CD4-positive, CD25-positive, alpha-beta regulatory T cell (primary cell): ENCODE data around the gene DIO2. TPM values are rescaled to one million over a fixed set of nuclear protein-coding genes. Genes with fewer than 3 reads are reported as not detected.

Experiments used
- ATAC-seq, 2 donors: fragments of 150-1000 bp; cut with Tn5 transposase; one replicate each; pipeline ENCODE4 v1.10.0; 2021; ENCODE audit warnings: low read depth in 2 of 2, moderate number of reproducible peaks in 2 of 2, moderate library complexity in 1 of 2
- DNase-seq, 3 donors: peaks; one replicate each; pipeline versions ENCODE4 v3.0.0 to v3.0.0-alpha.2; 2012 to 2022; ENCODE audit warnings: mixed read lengths in 1 of 3
- H3K27ac ChIP-seq: one replicate; pipeline ENCODE4 v1.7.0; 2013; ENCODE audit warnings: mild to moderate bottlenecking, low read length; ENCODE audit not compliant: insufficient read depth, poor library complexity, severe bottlenecking
- H3K27me3 ChIP-seq: one replicate; pipeline ENCODE4 v1.7.0; 2013; ENCODE audit warnings: low read length; ENCODE audit not compliant: control insufficient read depth, insufficient read depth
- H3K36me3 ChIP-seq: one replicate; pipeline ENCODE4 v1.7.0; 2013; ENCODE audit warnings: mild to moderate bottlenecking, low read length, moderate library complexity; ENCODE audit not compliant: control insufficient read depth, insufficient read depth
- H3K4me1 ChIP-seq: 2 replicates; pipeline ENCODE4 v1.7.0; 2013; ENCODE audit warnings: mild to moderate bottlenecking, low read length; ENCODE audit not compliant: insufficient read depth, control insufficient read depth, poor library complexity, severe bottlenecking
- H3K4me3 ChIP-seq: one replicate; pipeline ENCODE4 v1.7.0; 2013; ENCODE audit warnings: low read depth, mild to moderate bottlenecking, low read length, moderate library complexity
- H3K9me3 ChIP-seq, 2 experiments: 1 replicate in 1 of 2; 2 replicates in 1 of 2; pipeline ENCODE4 v1.7.0; 2013; ENCODE audit warnings: low read length in 2 of 2, mild to moderate bottlenecking in 1 of 2, moderate library complexity in 1 of 2; ENCODE audit not compliant: control insufficient read depth in 2 of 2
- H3K27ac Mint-ChIP-seq, 3 donors: one replicate each; pipeline ENCODE4 v1.8.0; 2020 to 2022; ENCODE audit warnings: mild to moderate bottlenecking in 3 of 3, mixed read lengths in 3 of 3, moderate library complexity in 2 of 3
- H3K27me3 Mint-ChIP-seq: one replicate; pipeline ENCODE4 v1.8.0; 2022; ENCODE audit warnings: mild to moderate bottlenecking, mixed read lengths
- H3K36me3 Mint-ChIP-seq: one replicate; pipeline ENCODE4 v1.8.0; 2020; ENCODE audit warnings: mixed read lengths
- H3K4me1 Mint-ChIP-seq, 4 donors: one replicate each; pipeline ENCODE4 v1.8.0; 2020 to 2022; ENCODE audit warnings: mixed read lengths in 4 of 4, mild to moderate bottlenecking in 1 of 4
- H3K4me3 Mint-ChIP-seq, 4 donors: one replicate each; pipeline ENCODE4 v1.8.0; 2020 to 2022; ENCODE audit warnings: mild to moderate bottlenecking in 4 of 4, mixed read lengths in 4 of 4, moderate library complexity in 3 of 4
- H3K9me3 Mint-ChIP-seq, 7 donors: one replicate each; pipeline ENCODE4 v1.8.0; 2020 to 2022; ENCODE audit warnings: mixed read lengths in 7 of 7, mild to moderate bottlenecking in 3 of 7, moderate library complexity in 2 of 7
- polyA plus RNA-seq, 4 donors: library from polyadenylated mRNA; unstranded; fragments of 300-500 nt; fragmentation: Illumina TruSeq; gene quantifications; one replicate each; pipeline ENCODE4 v1.2.3, GENCODE V29; 2021
- total RNA-seq: library from RNA; stranded (reverse); gene quantifications from one replicate; pipeline ENCODE4 v1.2.3, GENCODE V29; 2022

Gene DIO2
- not detected for total RNA-seq
- not detected for polyA plus RNA-seq

DNA sequence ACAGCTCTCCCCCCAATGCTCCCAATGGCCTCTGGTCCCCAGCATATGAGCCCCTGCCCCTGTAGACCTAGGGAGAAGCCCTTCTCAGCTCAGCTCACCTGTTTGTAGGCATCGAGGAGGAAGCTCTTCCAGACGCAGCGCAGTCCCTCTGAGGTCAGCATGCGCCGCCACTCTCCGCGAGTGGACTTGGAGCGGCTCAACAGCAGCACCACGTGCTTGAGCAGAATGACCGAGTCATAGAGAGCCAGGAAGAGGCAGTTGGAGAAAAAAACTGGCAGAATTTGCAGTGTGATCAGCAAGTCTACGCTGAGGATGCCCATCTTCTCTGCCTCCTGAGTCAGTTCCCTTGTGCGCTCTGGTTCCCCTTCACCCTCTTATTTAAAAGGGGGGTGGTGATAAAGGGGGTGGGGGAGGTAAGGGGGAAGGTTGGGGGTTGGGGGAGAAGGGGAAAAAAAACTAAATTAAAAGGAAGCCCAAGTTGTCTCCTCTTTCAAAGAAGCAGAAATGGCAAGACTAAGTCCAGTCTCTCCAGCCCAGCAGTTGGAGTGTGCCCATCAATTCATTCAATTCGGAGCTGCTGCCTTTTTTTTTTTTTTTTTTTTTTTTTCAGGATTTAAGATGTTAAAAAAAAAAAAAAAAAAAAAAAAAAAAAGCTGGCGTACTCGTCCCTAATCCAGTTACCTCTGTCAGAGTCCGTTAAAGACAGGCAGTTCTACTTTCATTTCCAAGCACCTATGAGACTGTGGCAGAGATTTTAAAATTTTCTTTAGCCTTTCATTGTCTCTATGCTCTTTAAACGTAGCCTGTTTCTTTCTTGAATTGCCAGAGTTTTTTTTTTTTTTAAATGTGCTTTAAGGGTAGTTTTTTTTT, at the start of gene DIO2:
Gene DIO2 (minus strand): TSS at position 352 of the 870 bp plus-strand sequence. CDS start 32 bp downstream, at position 320.
- H3K36me3 ChIP-seq, result no peaks in the 10 kb centered on the region
- H3K9me3 ChIP-seq, result no peaks in the 10 kb centered on the region
- Mint-ChIP-seq H3K27ac (peak within 1 kb of the TSS in 1 of 3 donors; percentile 26), H3K4me1 (no peaks in the 10 kb centered on the region), H3K9me3 (peaks cover 0 to 4% (median 0%) of the 10 kb centered on the region in 7 donors), H3K4me3 (no peak within 1 kb of the TSS), H3K27me3 (peaks cover 10% of the 10 kb centered on the region), H3K36me3 (no peaks in the 10 kb centered on the region)
- no peak within 1 kb of the TSS for H3K27ac ChIP-seq
- H3K4me3 ChIP-seq, result no peak within 1 kb of the TSS
- ATAC-seq (no peak), DNase-seq (no peak)
- no peaks in the 10 kb centered on the region for H3K27me3 ChIP-seq
- no peaks in the 10 kb centered on the region for H3K4me1 ChIP-seq

DNA sequence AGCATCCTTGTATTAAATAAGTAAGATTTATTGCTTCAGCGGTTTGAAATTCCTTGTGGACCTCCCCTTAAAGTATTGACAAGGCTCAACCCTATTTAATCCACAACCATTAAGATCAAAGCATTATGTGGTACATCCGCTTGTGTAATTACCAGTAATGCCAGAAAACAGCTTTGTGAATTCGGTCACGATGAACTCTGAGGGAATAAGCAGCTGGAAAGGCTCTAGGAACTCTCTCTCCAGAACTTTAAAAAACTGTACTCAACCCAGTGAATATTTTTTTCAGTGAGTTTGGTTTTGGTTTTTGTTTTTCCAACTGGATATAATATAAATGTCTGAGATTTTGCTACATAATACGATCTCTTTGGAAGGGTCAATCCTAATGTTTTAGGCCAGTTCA, 49.3 kb upstream of the DIO2 start:
- Mint-ChIP-seq H3K27ac (no peak overlapping the region), H3K36me3 (no peaks in the 10 kb centered on the region), H3K9me3 (peaks cover 0 to 10% (median 4%) of the 10 kb centered on the region in 7 donors), H3K27me3 (no peaks in the 10 kb centered on the region), H3K4me3 (no peak overlapping the region), H3K4me1 (no peaks in the 10 kb centered on the region)
- Histone ChIP-seq H3K4me1 (no peaks in the 10 kb centered on the region), H3K4me3 (no peak overlapping the region), H3K27ac (no peak overlapping the region), H3K27me3 (no peaks in the 10 kb centered on the region), H3K36me3 (no peaks in the 10 kb centered on the region), H3K9me3 (peaks cover 0 to 3% of the 10 kb centered on the region in 2 experiments)
- ATAC-seq (no peak), DNase-seq (no peak)

DNA sequence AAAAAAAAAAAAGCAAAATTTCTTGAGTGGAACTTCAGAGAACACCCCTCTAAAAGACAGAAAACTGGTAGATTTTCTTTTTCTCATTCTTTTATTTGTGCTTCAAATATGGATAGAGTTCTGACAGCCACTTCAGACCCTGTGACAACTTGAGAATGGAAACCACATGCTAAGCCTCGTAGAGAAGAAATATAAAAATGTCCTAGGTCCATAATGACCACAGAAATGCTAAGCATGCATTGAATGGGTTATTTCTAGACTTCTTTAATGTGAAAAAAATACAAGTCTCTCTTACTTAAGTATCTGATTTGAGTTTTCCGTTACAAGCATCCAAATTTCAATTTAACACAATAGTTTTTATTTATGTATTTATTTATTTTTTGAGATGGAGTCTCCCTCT, 28.3 kb upstream of the DIO2 start:
- Mint-ChIP-seq H3K36me3 (no peaks in the 10 kb centered on the region), H3K4me3 (no peak overlapping the region), H3K27ac (no peak overlapping the region), H3K9me3 (peaks cover 0 to 33% (median 4%) of the 10 kb centered on the region in 7 donors), H3K4me1 (no peaks in the 10 kb centered on the region), H3K27me3 (no peaks in the 10 kb centered on the region)
- no peaks in the 10 kb centered on the region for H3K36me3 ChIP-seq
- H3K27me3 ChIP-seq, result no peaks in the 10 kb centered on the region
- H3K27ac ChIP-seq, result no peak overlapping the region
- H3K9me3 ChIP-seq, result no peaks in the 10 kb centered on the region
- ATAC-seq, result no peak
- DNase-seq, result no peak
- H3K4me3 ChIP-seq, result no peak overlapping the region
- H3K4me1 ChIP-seq, result no peaks in the 10 kb centered on the region

DNA sequence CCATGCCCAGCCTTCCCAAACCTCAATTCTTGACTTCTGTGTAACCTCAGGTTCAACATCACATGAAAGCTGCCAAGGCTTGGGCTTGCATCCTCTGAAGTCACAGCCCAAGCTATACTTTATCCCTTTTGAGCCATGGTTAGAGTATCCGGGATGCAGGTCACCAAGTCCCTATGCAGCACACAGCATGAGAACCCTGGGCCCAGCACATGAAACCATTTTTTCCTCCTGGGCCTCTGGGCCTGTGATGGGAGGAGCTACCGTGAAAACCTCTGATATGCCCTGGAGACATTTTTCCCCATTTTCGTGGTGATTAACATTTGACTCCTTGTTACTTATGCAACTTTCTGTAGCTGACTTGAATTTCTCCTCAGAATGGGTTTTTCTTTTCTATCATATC, 25.8 kb upstream of the DIO2 start:
- Histone ChIP-seq H3K9me3 (no peaks in the 10 kb centered on the region), H3K27me3 (no peaks in the 10 kb centered on the region), H3K36me3 (no peaks in the 10 kb centered on the region), H3K4me3 (no peak overlapping the region), H3K27ac (no peak overlapping the region), H3K4me1 (no peaks in the 10 kb centered on the region)
- Mint-ChIP-seq H3K27me3 (no peaks in the 10 kb centered on the region), H3K4me3 (no peak overlapping the region), H3K27ac (no peak overlapping the region), H3K4me1 (no peaks in the 10 kb centered on the region), H3K36me3 (no peaks in the 10 kb centered on the region), H3K9me3 (peaks cover 0 to 35% (median 4%) of the 10 kb centered on the region in 7 donors)
- no peak for DNase-seq
- ATAC-seq, result no peak

DNA sequence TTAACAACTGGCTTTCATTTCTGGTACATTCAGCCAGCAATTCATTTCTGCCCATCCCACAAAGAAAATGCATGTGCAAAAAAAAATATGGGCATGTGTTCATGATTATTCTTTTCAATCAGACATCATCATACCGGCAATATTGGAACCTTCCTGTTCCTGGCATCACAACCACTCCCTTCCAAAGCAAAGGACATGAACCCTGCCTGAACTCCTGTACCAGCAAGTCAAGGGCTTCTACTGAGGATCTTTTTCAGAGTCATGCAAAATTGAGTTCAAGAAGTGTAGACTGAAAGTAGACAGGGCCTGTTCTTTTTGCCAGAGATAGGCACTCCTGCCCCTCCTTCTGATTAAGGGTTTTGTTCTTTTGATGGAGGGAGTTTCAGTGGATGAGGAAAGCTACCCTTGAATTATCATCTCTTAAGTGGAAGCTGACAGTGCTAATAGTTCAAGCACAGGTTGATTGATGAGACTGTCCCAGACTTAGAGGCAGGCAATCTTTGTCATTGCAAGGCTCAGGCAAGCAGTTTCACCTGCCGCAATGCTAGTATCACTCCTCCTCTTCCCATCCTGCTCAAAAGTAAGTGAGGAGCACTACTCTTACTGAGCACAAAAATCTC, 22.3 kb upstream of the DIO2 start:
- DNase-seq, result no peak
- H3K4me3 Mint-ChIP-seq, result no peak overlapping the region
- no peak overlapping the region for H3K27ac Mint-ChIP-seq
- H3K27ac ChIP-seq, result no peak overlapping the region
- H3K4me1 ChIP-seq, result no peaks in the 10 kb centered on the region
- H3K4me3 ChIP-seq, result no peak overlapping the region
- no peaks in the 10 kb centered on the region for H3K4me1 Mint-ChIP-seq
- ATAC-seq, result no peak
- no peaks in the 10 kb centered on the region for H3K36me3 ChIP-seq
- no peaks in the 10 kb centered on the region for H3K9me3 ChIP-seq
- H3K36me3 Mint-ChIP-seq, result no peaks in the 10 kb centered on the region
- no peaks in the 10 kb centered on the region for H3K27me3 ChIP-seq
- peaks cover 0 to 30% (median 4%) of the 10 kb centered on the region in 7 donors for H3K9me3 Mint-ChIP-seq
- no peaks in the 10 kb centered on the region for H3K27me3 Mint-ChIP-seq

DNA sequence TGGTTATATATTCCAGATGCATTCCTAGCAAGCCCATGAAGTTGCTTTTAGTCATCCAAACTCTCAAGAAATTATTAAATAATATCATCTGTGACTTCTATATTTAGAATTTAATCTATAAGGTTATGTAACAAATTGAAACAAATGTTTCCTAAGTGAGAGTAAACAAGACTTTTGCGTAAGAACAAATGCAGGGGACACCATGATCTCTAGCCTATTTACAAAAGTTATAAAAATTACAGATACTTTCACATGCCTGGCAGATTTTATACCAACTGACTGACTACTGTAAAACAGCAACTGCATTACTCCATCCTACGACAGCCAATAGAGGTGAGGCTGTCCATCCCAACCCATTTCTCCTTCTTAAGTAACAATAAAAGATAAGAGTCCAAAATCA, 20.4 kb upstream of the DIO2 start:
- H3K4me1 Mint-ChIP-seq, result no peaks in the 10 kb centered on the region
- H3K4me1 ChIP-seq, result no peaks in the 10 kb centered on the region
- ATAC-seq, result no peak
- H3K27ac ChIP-seq, result no peak overlapping the region
- DNase-seq, result no peak
- no peaks in the 10 kb centered on the region for H3K27me3 ChIP-seq
- H3K36me3 Mint-ChIP-seq, result no peaks in the 10 kb centered on the region
- H3K9me3 ChIP-seq, result no peaks in the 10 kb centered on the region
- peaks cover 0 to 23% (median 6%) of the 10 kb centered on the region in 7 donors for H3K9me3 Mint-ChIP-seq
- no peak overlapping the region for H3K27ac Mint-ChIP-seq
- no peaks in the 10 kb centered on the region for H3K27me3 Mint-ChIP-seq
- no peak overlapping the region for H3K4me3 Mint-ChIP-seq
- no peak overlapping the region for H3K4me3 ChIP-seq
- no peaks in the 10 kb centered on the region for H3K36me3 ChIP-seq

DNA sequence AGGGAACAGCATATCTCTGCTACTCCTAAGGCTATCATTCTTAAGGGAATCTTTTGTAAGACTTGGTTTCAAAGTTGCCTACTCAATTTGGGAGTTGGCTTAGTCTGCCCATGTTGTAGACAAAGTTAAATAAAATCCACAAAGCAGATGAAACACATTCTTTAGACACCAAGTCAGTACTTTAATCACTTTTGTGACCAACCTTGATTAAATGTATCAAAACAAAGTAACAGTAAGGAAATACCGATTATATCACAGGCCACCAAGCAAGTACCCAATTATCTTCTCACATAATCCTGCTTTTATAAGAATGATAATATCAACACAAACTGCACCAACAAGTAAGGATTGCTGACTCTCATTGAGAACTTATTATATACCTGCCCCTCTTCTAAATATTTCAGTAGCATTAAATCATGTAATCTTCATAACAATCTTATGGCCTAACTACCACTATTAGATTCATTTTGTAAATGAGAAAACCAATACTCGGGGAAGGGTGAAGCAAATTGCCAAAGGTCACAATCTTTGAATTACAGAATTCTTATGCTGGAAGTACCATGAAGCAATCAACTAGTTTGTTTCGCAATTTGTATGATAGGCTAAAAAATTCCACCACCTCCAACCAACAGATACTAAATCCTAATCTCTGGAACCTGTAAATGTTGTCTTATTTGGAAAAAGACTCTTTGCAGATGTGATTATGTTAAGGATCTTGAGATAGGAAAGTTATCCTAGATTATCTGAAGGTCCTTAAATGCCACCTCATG, 12.6 kb upstream of the DIO2 start:
- Histone ChIP-seq H3K27me3 (no peaks in the 10 kb centered on the region), H3K36me3 (no peaks in the 10 kb centered on the region), H3K4me1 (no peaks in the 10 kb centered on the region), H3K4me3 (no peak overlapping the region), H3K9me3 (no peaks in the 10 kb centered on the region), H3K27ac (no peak overlapping the region)
- H3K36me3 Mint-ChIP-seq, result no peaks in the 10 kb centered on the region
- DNase-seq (no peak), ATAC-seq (no peak)
- no peak overlapping the region for H3K27ac Mint-ChIP-seq
- H3K9me3 Mint-ChIP-seq, result peaks cover 3 to 13% (median 7%) of the 10 kb centered on the region in 7 donors
- H3K27me3 Mint-ChIP-seq, result no peaks in the 10 kb centered on the region
- no peaks in the 10 kb centered on the region for H3K4me1 Mint-ChIP-seq
- H3K4me3 Mint-ChIP-seq, result no peak overlapping the region
